ENCODE results near the gene GAS7.

- TF ChIP-seq PCBP2 (IDR thresholded peaks at IDR 0.05; ENCODE audit: low read depth, low read length, poor library complexity, severe bottlenecking) (no peak), NR2C2 (CRISPR knock-in tag; IDR thresholded peaks at IDR 0.05) (no peak), NR2C2 (tag; IDR thresholded peaks at IDR 0.05) (no peak), CTCF (IDR thresholded peaks at IDR 0.05 in 2 of 3, conservative IDR thresholded peaks at IDR 0.05 in 1 of 3; ENCODE audit: insufficient read depth in 2 of 3, low read depth in 1 of 3, low read length in 3 of 3) (no peak), SUPT5H (IDR thresholded peaks at IDR 0.05) (no peak)
Observed at GRCh38 chr17:9999919-10000695, 198.3 kb downstream of the GAS7 start.
